Measurements from ENCODE around the gene HEBP2.
A peak's percentile ranks its signal among the peaks of the same experiment; 100 is the strongest.

Gene HEBP2

DNA sequence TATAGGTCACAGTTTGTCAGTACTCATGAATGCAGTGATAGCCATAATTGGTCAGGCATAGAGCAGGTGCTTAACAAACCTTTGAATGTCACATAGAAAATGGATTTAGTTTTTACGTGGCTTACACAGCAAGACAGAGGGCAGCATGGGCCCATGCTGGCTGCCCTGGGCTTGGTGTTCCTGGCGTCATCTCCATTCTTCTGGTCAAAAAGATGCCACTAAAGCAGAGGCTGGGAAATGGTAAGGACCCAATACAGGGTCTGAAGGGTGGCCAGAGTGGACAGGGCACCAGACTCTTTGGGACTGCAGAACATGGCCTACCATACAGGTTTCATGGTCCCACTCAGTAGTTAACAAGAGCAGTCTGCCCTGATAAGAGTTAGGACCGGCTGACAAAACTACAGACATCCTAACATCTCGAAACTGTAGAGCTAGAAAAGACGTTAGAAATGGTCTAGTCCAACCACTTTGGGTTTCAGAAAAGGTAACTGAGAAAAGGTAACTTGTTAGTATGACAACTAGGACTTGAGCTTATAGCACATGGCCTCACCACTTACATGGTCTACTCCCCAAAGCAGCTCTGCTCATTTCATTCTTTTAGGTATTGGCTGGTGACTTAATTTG lies 22.6 kb downstream of the HEBP2 start:
- H2BK5ac ChIP-seq (ENCODE audit: low read depth, low read length, poor library complexity, severe bottlenecking) = no peak overlapping the region
- no peaks in the 10 kb centered on the region for H3K9me3 ChIP-seq (ENCODE audit: control insufficient read depth, low read length)
- H2AK5ac ChIP-seq (ENCODE audit: low read length, severe bottlenecking) = no peak overlapping the region
- no peak overlapping the region for H3K27ac ChIP-seq (ENCODE audit: low read length, poor library complexity, severe bottlenecking)
- H3K4ac ChIP-seq (ENCODE audit: low read depth in 1 of 2, low read length in 2 of 2) = no peak overlapping the region
- H3K79me1 ChIP-seq (replicated peaks; ENCODE audit: low read length, poor library complexity, severe bottlenecking) = peaks cover 23% of the 10 kb centered on the region
- no peak overlapping the region for H2BK120ac ChIP-seq (ENCODE audit: low read depth, low read length)
- H3K23ac ChIP-seq (ENCODE audit: low read length in 2 of 2) = no peak overlapping the region
- H4K91ac ChIP-seq (ENCODE audit: low read length) = no peak overlapping the region
- H2BK15ac ChIP-seq (ENCODE audit: low read depth, poor library complexity, severe bottlenecking) = no peak overlapping the region
- no peaks in the 10 kb centered on the region for H3K4me1 ChIP-seq (ENCODE audit: control insufficient read depth, insufficient read depth, low read depth, low read length)
- 93% methylated on average over 5 of the region's 5 CpGs for WGBS
- H2AFZ ChIP-seq (ENCODE audit: low read depth, low read length) = no peak overlapping the region
- no peak overlapping the region for H3K18ac ChIP-seq (ENCODE audit: low read depth in 1 of 2, low read length in 2 of 2)
- H3K4me2 ChIP-seq (ENCODE audit: low read length, poor library complexity, severe bottlenecking) = no peak overlapping the region
- no peak overlapping the region for H3K4me3 ChIP-seq (ENCODE audit: insufficient read depth in 1 of 2, low read depth in 1 of 2, low read length in 2 of 2)
- H3K27me3 ChIP-seq (ENCODE audit: control insufficient read depth in 1 of 2, insufficient read depth in 1 of 2, low read length in 2 of 2) = no peaks in the 10 kb centered on the region
- H2BK12ac ChIP-seq (ENCODE audit: low read length in 2 of 2) = peak overlapping the region in 1 of 2 experiments; percentile 7
- H3K9ac ChIP-seq (ENCODE audit: low read length) = no peak overlapping the region
- H3K36me3 ChIP-seq (ENCODE audit: control insufficient read depth in 1 of 2, insufficient read depth in 2 of 2, low read depth in 1 of 2, low read length in 2 of 2) = peaks cover 37 to 50% of the 10 kb centered on the region in 2 experiments
- H3K14ac ChIP-seq (ENCODE audit: low read length in 2 of 2) = no peak overlapping the region
- no peak for DNase-seq
- no peak overlapping the region for H4K8ac ChIP-seq (ENCODE audit: low read length)

DNA sequence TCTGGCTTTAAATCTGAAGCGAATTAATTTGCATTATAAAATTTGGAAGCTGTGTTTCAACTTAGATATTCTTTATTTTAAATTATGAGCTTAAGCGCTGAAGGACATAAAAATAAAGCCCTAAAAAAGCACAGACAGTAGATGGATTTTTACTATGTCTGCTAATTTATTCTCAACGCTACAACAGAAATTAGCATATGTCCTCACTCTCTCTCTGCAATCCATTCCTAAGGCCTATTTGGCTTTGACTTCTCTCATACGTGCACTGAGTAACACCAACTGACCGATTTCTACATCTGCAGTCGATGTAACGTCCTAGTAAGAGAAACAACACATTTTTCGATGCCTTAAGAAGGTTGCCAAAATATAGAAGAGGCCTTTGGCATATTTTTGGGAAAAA lies 23.7 kb downstream of the HEBP2 start:
- no peak overlapping the region for H3K4me3 ChIP-seq (ENCODE audit: insufficient read depth in 1 of 2, low read depth in 1 of 2, low read length in 2 of 2)
- WGBS = 96% methylated on average over 7 of the region's 8 CpGs
- DNase-seq = no peak

DNA sequence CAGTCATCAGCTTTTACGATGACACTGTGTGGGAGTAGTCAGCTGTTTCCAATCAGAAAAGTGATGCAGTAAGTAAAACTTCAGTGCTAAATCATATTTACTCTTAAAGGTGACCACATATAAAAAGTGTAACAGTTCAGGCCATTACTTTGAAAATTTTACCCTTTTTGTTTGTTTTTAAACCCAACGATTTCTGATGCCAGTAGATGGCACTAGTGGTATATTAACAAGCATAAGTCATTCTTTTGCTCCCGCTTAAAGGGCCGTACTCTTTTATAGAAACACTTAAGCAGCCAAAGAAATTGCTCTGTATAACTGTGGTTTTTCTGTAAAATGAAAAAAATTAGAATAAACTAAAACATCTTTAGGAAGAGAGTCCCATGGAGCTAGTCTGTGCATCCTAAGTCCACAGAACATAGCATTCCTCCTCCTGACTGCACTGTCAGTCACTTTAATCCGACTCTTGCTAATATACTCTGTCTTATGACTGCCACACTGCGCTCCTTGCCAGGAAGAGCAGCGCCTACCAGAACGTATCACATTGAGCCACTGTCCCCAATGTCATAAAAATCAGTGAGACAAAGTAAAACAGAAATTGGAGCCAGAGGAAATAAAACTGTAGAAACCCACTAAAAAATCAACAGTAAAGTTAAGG lies 25.0 kb downstream of the HEBP2 start:
- peak; percentile 62 for DNase-seq
- Histone ChIP-seq H3K4me2 (ENCODE audit: low read length, poor library complexity, severe bottlenecking) (no peak overlapping the region), H3K79me1 (replicated peaks; ENCODE audit: low read length, poor library complexity, severe bottlenecking) (peaks cover 29% of the 10 kb centered on the region), H4K8ac (ENCODE audit: low read length) (no peak overlapping the region), H3K14ac (ENCODE audit: low read length in 2 of 2) (no peak overlapping the region), H2BK15ac (ENCODE audit: low read depth, poor library complexity, severe bottlenecking) (no peak overlapping the region), H2AFZ (ENCODE audit: low read depth, low read length) (no peak overlapping the region), H3K9ac (ENCODE audit: low read length) (no peak overlapping the region), H4K91ac (ENCODE audit: low read length) (no peak overlapping the region), H3K4me3 (ENCODE audit: insufficient read depth in 1 of 2, low read depth in 1 of 2, low read length in 2 of 2) (no peak overlapping the region), H2BK5ac (ENCODE audit: low read depth, low read length, poor library complexity, severe bottlenecking) (no peak overlapping the region), H3K36me3 (ENCODE audit: control insufficient read depth in 1 of 2, insufficient read depth in 2 of 2, low read depth in 1 of 2, low read length in 2 of 2) (peaks cover 48 to 55% of the 10 kb centered on the region in 2 experiments), H3K27me3 (ENCODE audit: control insufficient read depth in 1 of 2, insufficient read depth in 1 of 2, low read length in 2 of 2) (no peaks in the 10 kb centered on the region), H3K27ac (ENCODE audit: low read length, poor library complexity, severe bottlenecking) (no peak overlapping the region), H2AK5ac (ENCODE audit: low read length, severe bottlenecking) (no peak overlapping the region), H3K4ac (ENCODE audit: low read depth in 1 of 2, low read length in 2 of 2) (no peak overlapping the region), H2BK12ac (ENCODE audit: low read length in 2 of 2) (no peak overlapping the region), H3K23ac (ENCODE audit: low read length in 2 of 2) (no peak overlapping the region), H3K18ac (ENCODE audit: low read depth in 1 of 2, low read length in 2 of 2) (no peak overlapping the region), H3K9me3 (ENCODE audit: control insufficient read depth, low read length) (no peaks in the 10 kb centered on the region), H2BK120ac (ENCODE audit: low read depth, low read length) (no peak overlapping the region), H3K4me1 (ENCODE audit: control insufficient read depth, insufficient read depth, low read depth, low read length) (no peaks in the 10 kb centered on the region)
- WGBS = 95% methylated on average over 2 of the region's 8 CpGs

More for the DNA sequence above, 23.7 kb downstream of the HEBP2 start:
- Histone ChIP-seq H3K14ac (ENCODE audit: low read length in 2 of 2) (no peak overlapping the region), H3K23ac (ENCODE audit: low read length in 2 of 2) (no peak overlapping the region), H3K4ac (ENCODE audit: low read depth in 1 of 2, low read length in 2 of 2) (no peak overlapping the region), H2BK12ac (ENCODE audit: low read length in 2 of 2) (no peak overlapping the region), H3K9ac (ENCODE audit: low read length) (no peak overlapping the region), H3K18ac (ENCODE audit: low read depth in 1 of 2, low read length in 2 of 2) (no peak overlapping the region), H3K79me1 (replicated peaks; ENCODE audit: low read length, poor library complexity, severe bottlenecking) (peaks cover 25% of the 10 kb centered on the region), H2AK5ac (ENCODE audit: low read length, severe bottlenecking) (no peak overlapping the region), H2BK15ac (ENCODE audit: low read depth, poor library complexity, severe bottlenecking) (no peak overlapping the region), H2BK5ac (ENCODE audit: low read depth, low read length, poor library complexity, severe bottlenecking) (no peak overlapping the region), H3K27me3 (ENCODE audit: control insufficient read depth in 1 of 2, insufficient read depth in 1 of 2, low read length in 2 of 2) (no peaks in the 10 kb centered on the region), H2BK120ac (ENCODE audit: low read depth, low read length) (no peak overlapping the region), H2AFZ (ENCODE audit: low read depth, low read length) (no peak overlapping the region), H4K8ac (ENCODE audit: low read length) (no peak overlapping the region), H4K91ac (ENCODE audit: low read length) (no peak overlapping the region), H3K36me3 (ENCODE audit: control insufficient read depth in 1 of 2, insufficient read depth in 2 of 2, low read depth in 1 of 2, low read length in 2 of 2) (peaks cover 47 to 56% of the 10 kb centered on the region in 2 experiments), H3K4me2 (ENCODE audit: low read length, poor library complexity, severe bottlenecking) (no peak overlapping the region), H3K4me1 (ENCODE audit: control insufficient read depth, insufficient read depth, low read depth, low read length) (no peaks in the 10 kb centered on the region), H3K27ac (ENCODE audit: low read length, poor library complexity, severe bottlenecking) (no peak overlapping the region), H3K9me3 (ENCODE audit: control insufficient read depth, low read length) (no peaks in the 10 kb centered on the region)

DNA sequence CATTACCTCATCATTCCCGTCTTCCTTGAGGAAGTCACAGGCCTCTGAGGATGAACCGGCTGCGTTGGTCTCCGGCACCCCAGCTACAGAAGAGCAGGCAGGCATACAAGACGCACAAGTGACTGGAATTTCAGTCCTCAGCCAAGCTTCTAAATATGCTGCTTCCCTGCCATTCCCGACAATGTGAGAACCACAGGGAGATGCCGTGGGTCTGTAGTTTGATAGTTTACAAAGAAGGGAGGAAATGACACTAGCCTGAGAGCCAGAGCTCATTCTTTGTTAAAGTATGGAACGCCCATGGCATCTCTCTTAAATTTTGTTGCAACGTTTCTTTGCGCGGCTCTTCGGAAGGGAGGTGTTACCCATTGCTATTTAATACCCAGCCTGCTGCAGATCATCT lies 25.7 kb downstream of the HEBP2 start:
- H2BK15ac ChIP-seq (ENCODE audit: low read depth, poor library complexity, severe bottlenecking) = no peak overlapping the region
- H2AK5ac ChIP-seq (ENCODE audit: low read length, severe bottlenecking) = no peak overlapping the region
- no peak overlapping the region for H2BK12ac ChIP-seq (ENCODE audit: low read length in 2 of 2)
- no peak overlapping the region for H2AFZ ChIP-seq (ENCODE audit: low read depth, low read length)
- DNase-seq = no peak
- peaks cover 42 to 50% of the 10 kb centered on the region in 2 experiments for H3K36me3 ChIP-seq (ENCODE audit: control insufficient read depth in 1 of 2, insufficient read depth in 2 of 2, low read depth in 1 of 2, low read length in 2 of 2)
- H2BK5ac ChIP-seq (ENCODE audit: low read depth, low read length, poor library complexity, severe bottlenecking) = no peak overlapping the region
- no peaks in the 10 kb centered on the region for H3K9me3 ChIP-seq (ENCODE audit: control insufficient read depth, low read length)
- no peak overlapping the region for H3K27ac ChIP-seq (ENCODE audit: low read length, poor library complexity, severe bottlenecking)
- 76% methylated on average over 12 of the region's 12 CpGs for WGBS
- no peak overlapping the region for H4K91ac ChIP-seq (ENCODE audit: low read length)
- no peak overlapping the region for H3K18ac ChIP-seq (ENCODE audit: low read depth in 1 of 2, low read length in 2 of 2)
- peaks cover 25% of the 10 kb centered on the region for H3K79me1 ChIP-seq (replicated peaks; ENCODE audit: low read length, poor library complexity, severe bottlenecking)
- no peaks in the 10 kb centered on the region for H3K27me3 ChIP-seq (ENCODE audit: control insufficient read depth in 1 of 2, insufficient read depth in 1 of 2, low read length in 2 of 2)
- no peak overlapping the region for H3K4ac ChIP-seq (ENCODE audit: low read depth in 1 of 2, low read length in 2 of 2)
- no peak overlapping the region for H3K4me3 ChIP-seq (ENCODE audit: insufficient read depth in 1 of 2, low read depth in 1 of 2, low read length in 2 of 2)
- no peak overlapping the region for H4K8ac ChIP-seq (ENCODE audit: low read length)
- H3K4me1 ChIP-seq (ENCODE audit: control insufficient read depth, insufficient read depth, low read depth, low read length) = no peaks in the 10 kb centered on the region
- H3K14ac ChIP-seq (ENCODE audit: low read length in 2 of 2) = no peak overlapping the region
- H3K9ac ChIP-seq (ENCODE audit: low read length) = no peak overlapping the region
- H3K4me2 ChIP-seq (ENCODE audit: low read length, poor library complexity, severe bottlenecking) = no peak overlapping the region
- H2BK120ac ChIP-seq (ENCODE audit: low read depth, low read length) = no peak overlapping the region
- H3K23ac ChIP-seq (ENCODE audit: low read length in 2 of 2) = no peak overlapping the region

All from mesenchymal stem cell (in vitro differentiated cells and primary cell).